HK-2 (cell line): ENCODE results near the gene RNF34.

Source experiments
- DNase-seq: peaks from one replicate; pipeline ENCODE4 v3.0.0-alpha.2; 2018; ENCODE audit not compliant: unreplicated experiment

RNF34 gene

GRCh38 chr12:121438905-121439304, 39.0 kb downstream of the RNF34 start:
- no peak for DNase-seq

GRCh38 chr12:121439715-121440114, 39.8 kb downstream of the RNF34 start:
- DNase-seq, result no peak

- DNase-seq, result no peak
Measured at GRCh38 chr12:121440768-121441167, 40.9 kb downstream of the RNF34 start.

- no peak for DNase-seq
Measured at GRCh38 chr12:121441555-121441954, 41.6 kb downstream of the RNF34 start.

- no peak for DNase-seq
Measured at GRCh38 chr12:121442028-121442948, 42.4 kb downstream of the RNF34 start.

- DNase-seq, result peak; percentile 90
Measured at GRCh38 chr12:121443193-121443870, 43.4 kb downstream of the RNF34 start.

- no peak for DNase-seq
Measured at GRCh38 chr12:121443911-121444841, 44.3 kb downstream of the RNF34 start.

GRCh38 chr12:121444842-121445202, 44.9 kb downstream of the RNF34 start:
- no peak for DNase-seq

- DNase-seq, result no peak
Measured at GRCh38 chr12:121446750-121447149, 46.8 kb downstream of the RNF34 start.

- no peak for DNase-seq
Measured at GRCh38 chr12:121448771-121449315, 48.9 kb downstream of the RNF34 start.

GRCh38 chr12:121451961-121452339, 52.0 kb downstream of the RNF34 start:
- no peak for DNase-seq

- no peak for DNase-seq
Measured at GRCh38 chr12:121452340-121452984, 52.5 kb downstream of the RNF34 start.

- DNase-seq, result no peak
Measured at GRCh38 chr12:121452985-121453360, 53.1 kb downstream of the RNF34 start.

- DNase-seq, result no peak
Measured at GRCh38 chr12:121453629-121454028, 53.7 kb downstream of the RNF34 start.

GRCh38 chr12:121454921-121455320, 55.0 kb downstream of the RNF34 start:
- DNase-seq, result no peak

- no peak for DNase-seq
Measured at GRCh38 chr12:121455766-121456420, 56.0 kb downstream of the RNF34 start.

- no peak for DNase-seq
Measured at GRCh38 chr12:121456551-121456950, 56.6 kb downstream of the RNF34 start.

GRCh38 chr12:121461048-121461447, 61.1 kb downstream of the RNF34 start:
- no peak for DNase-seq

GRCh38 chr12:121464331-121464730, 64.4 kb downstream of the RNF34 start:
- no peak for DNase-seq

GRCh38 chr12:121465921-121466793, 66.2 kb downstream of the RNF34 start:
- peak; percentile 44 for DNase-seq
